Sigmoid colon (tissue), 7 donors: Measurements from ENCODE around the gene MEF2B. TPM values are rescaled to one million over a fixed set of nuclear protein-coding genes. Genes with fewer than 3 reads are reported as not detected.

ENCODE experiments used
- DNase-seq: peaks from one replicate; pipeline ENCODE4 v3.0.0-alpha.2; 2019
- H3K27ac ChIP-seq, 4 donors: fragments of 200-600 bp; sonication (generic); one replicate each; pipeline ENCODE4 v1.5.1; 2016 to 2019; ENCODE audit warnings: mild to moderate bottlenecking in 1 of 4
- H3K27me3 ChIP-seq, 3 donors: fragments of 200-600 bp; sonication (generic); one replicate each; pipeline ENCODE4 v1.5.1; 2019; ENCODE audit warnings: mild to moderate bottlenecking in 1 of 3
- H3K36me3 ChIP-seq, 4 donors: fragments of 200-600 bp; sonication (generic); one replicate each; pipeline ENCODE4 v1.5.1; 2016 to 2019
- H3K4me1 ChIP-seq, 4 donors: fragments of 200-600 bp; sonication (generic); one replicate each; pipeline ENCODE4 v1.5.1; 2017 to 2019
- H3K4me3 ChIP-seq, 4 donors: fragments of 200-600 bp; sonication (generic); one replicate each; pipeline ENCODE4 v1.5.1; 2017 to 2019; ENCODE audit warnings: mild to moderate bottlenecking in 2 of 4, moderate library complexity in 1 of 4
- H3K9me3 ChIP-seq, 4 donors: fragments of 200-600 bp in 3 of 4; sonication (generic) in 3 of 4; one replicate each; pipeline versions ENCODE4 v1.5.1 to v1.6.1; 2013 to 2019
- CTCF ChIP-seq, 4 experiments: fragments of 450-650 bp in 3 of 4; fragments of 200-600 bp in 1 of 4; IDR thresholded peaks; one replicate each; pipeline ENCODE4 v1.5.1; 2016 to 2019; ENCODE audit warnings: antibody characterized with exemption in 4 of 4, mild to moderate bottlenecking in 3 of 4, moderate library complexity in 2 of 4
- EP300 ChIP-seq, 4 donors: sonication (generic); formaldehyde crosslinking; IDR thresholded peaks; one replicate each; pipeline ENCODE4 v1.6.1; 2017; ENCODE audit warnings: antibody characterized with exemption in 4 of 4
- POLR2A ChIP-seq, 2 donors: fragments of 450-650 bp; IDR thresholded peaks; one replicate each; pipeline ENCODE4 v1.6.1; 2016; ENCODE audit warnings: antibody characterized with exemption in 2 of 2, mild to moderate bottlenecking in 2 of 2, moderate library complexity in 2 of 2
- POLR2AphosphoS5 ChIP-seq, 4 donors: sonication (generic); formaldehyde crosslinking; IDR thresholded peaks; one replicate each; pipeline ENCODE4 v1.6.1; 2017; ENCODE audit warnings: antibody characterized with exemption in 4 of 4
- WGBS, 2 donors: extraction: QIAGEN DNeasy Blood & Tissue Kit; methylation state at CpG; one replicate each; pipeline ENCODE4 v1.1.7; 2013; 5-methylcytosine and 5-hydroxymethylcytosine counted together
- intact Hi-C: fragments of 100-400 bp; cut with DNase I; formaldehyde crosslinking; loops from one replicate; pipeline ENCODE4 v1.15.1; 2023
- polyA plus RNA-seq, 3 donors: library from polyadenylated mRNA; stranded (reverse); fragments of 200-250 nt; gene quantifications; one replicate each; pipeline ENCODE4 v1.2.3, GENCODE V29; 2013
- total RNA-seq, 4 donors: library from RNA; depleted of rRNA; stranded (reverse); fragments of >200 nt; gene quantifications; one replicate each; pipeline ENCODE4 v1.1.0, GENCODE V29; 2016
- donor health status: healthy with polysubstance abuse.
- donor health status: Bipolar disorder and iron deficiency.
- donor health status: healthy.

MEF2B gene
- total and polyA plus RNA-seq, 7 donors = 2.2 TPM; not detected in 6

GRCh38 chr19:19098084-19098702 is 71.9 kb downstream of the MEF2B start:
- H3K4me1 ChIP-seq = no peaks in the 10 kb centered on the region
- no peak overlapping the region for H3K4me3 ChIP-seq
- H3K36me3 ChIP-seq = peaks cover 0 to 24% (median 0%) of the 10 kb centered on the region in 4 donors
- H3K27ac ChIP-seq = no peak overlapping the region
- 85 to 93% methylated on average over 9 of the region's 9 CpGs for WGBS, 2 donors
- H3K27me3 ChIP-seq = no peaks in the 10 kb centered on the region
- TF ChIP-seq POLR2AphosphoS5 (IDR thresholded peaks at IDR 0.05) (no peak), CTCF (IDR thresholded peaks at IDR 0.05) (no peak), POLR2A (IDR thresholded peaks at IDR 0.05) (no peak), EP300 (IDR thresholded peaks at IDR 0.05) (no peak)
- H3K9me3 ChIP-seq = no peaks in the 10 kb centered on the region
- intact Hi-C loops = no loop called here
- no peak for DNase-seq

- no peak for TF ChIP-seq POLR2A (IDR thresholded peaks at IDR 0.05)
- TF ChIP-seq CTCF (IDR thresholded peaks at IDR 0.05) = no peak
- no peak for TF ChIP-seq EP300 (IDR thresholded peaks at IDR 0.05)
- no peak for TF ChIP-seq POLR2AphosphoS5 (IDR thresholded peaks at IDR 0.05)
- no peaks in the 10 kb centered on the region for H3K4me1 ChIP-seq
- H3K27ac ChIP-seq = no peak overlapping the region
- 61 to 85% methylated on average over 24 of the region's 24 CpGs for WGBS, 2 donors
- DNase-seq = no peak
- intact Hi-C loops = no loop called here
- peaks cover 0 to 24% (median 0%) of the 10 kb centered on the region in 4 donors for H3K36me3 ChIP-seq
- H3K9me3 ChIP-seq = no peaks in the 10 kb centered on the region
- no peaks in the 10 kb centered on the region for H3K27me3 ChIP-seq
- no peak overlapping the region for H3K4me3 ChIP-seq
Observed at GRCh38 chr19:19096641-19097627, 73.1 kb downstream of the MEF2B start.

GRCh38 chr19:19095691-19096090 is 74.4 kb downstream of the MEF2B start:
- Histone ChIP-seq H3K4me1 (no peaks in the 10 kb centered on the region), H3K4me3 (no peak overlapping the region), H3K27me3 (no peaks in the 10 kb centered on the region), H3K27ac (no peak overlapping the region), H3K9me3 (no peaks in the 10 kb centered on the region), H3K36me3 (peaks cover 0 to 21% (median 0%) of the 10 kb centered on the region in 4 donors)
- intact Hi-C loops = no loop called here
- DNase-seq = no peak
- 84 to 86% methylated on average over 11 of the region's 11 CpGs for WGBS, 2 donors
- TF ChIP-seq EP300 (IDR thresholded peaks at IDR 0.05) (no peak), POLR2A (IDR thresholded peaks at IDR 0.05) (no peak), POLR2AphosphoS5 (IDR thresholded peaks at IDR 0.05) (no peak), CTCF (IDR thresholded peaks at IDR 0.05) (no peak)

Other genes with a start within 250 kb of the MEF2B start
- 10 to 100 TPM; 15.7 to 36.3 (median 31.8) TPM for gene HOMER3, start 229.0 kb downstream of the MEF2B start, total RNA-seq
- 10 to 100 TPM in 1 of 3 donors, 1 to 10 TPM in 2; 6.2 to 22.8 (median 6.6) TPM for gene HOMER3, start 229.0 kb downstream of the MEF2B start, polyA plus RNA-seq
- gene SUGP2, start 136.7 kb downstream of the MEF2B start, total RNA-seq = 10 to 100 TPM; 25.0 to 82.3 (median 33.2) TPM
- 10 to 100 TPM in 1 of 3 donors, 1 to 10 TPM in 2; 7.8 to 45.8 (median 9.0) TPM for gene SUGP2, start 136.7 kb downstream of the MEF2B start, polyA plus RNA-seq
- 10 to 100 TPM; 11.4 to 21.7 (median 13.5) TPM for gene ARMC6, start 136.7 kb downstream of the MEF2B start, total RNA-seq
- gene ARMC6, start 136.7 kb downstream of the MEF2B start, polyA plus RNA-seq = 10 to 100 TPM; 15.6 to 23.5 (median 20.3) TPM
- 1 to 10 TPM; 6.3 to 8.2 (median 7.3) TPM for gene SLC25A42, start 106.3 kb downstream of the MEF2B start, total RNA-seq
- gene SLC25A42, start 106.3 kb downstream of the MEF2B start, polyA plus RNA-seq = 1 to 10 TPM; 2.4 to 9.5 (median 9.0) TPM
- gene TMEM161A, start 31.8 kb downstream of the MEF2B start, total RNA-seq = 10 to 100 TPM; 14.8 to 28.0 (median 18.3) TPM
- 10 to 100 TPM in 1 of 3 donors, 1 to 10 TPM in 2; 3.0 to 22.6 (median 4.4) TPM for gene TMEM161A, start 31.8 kb downstream of the MEF2B start, polyA plus RNA-seq
- 10 to 100 TPM in 3 of 4 donors, 1 to 10 TPM in 1; 9.3 to 16.9 (median 11.9) TPM for gene BORCS8, start 21.9 kb upstream of the MEF2B start, total RNA-seq
- gene BORCS8, start 21.9 kb upstream of the MEF2B start, polyA plus RNA-seq = 10 to 100 TPM; 30.6 to 39.3 (median 37.8) TPM
- gene RFXANK, start 22.0 kb upstream of the MEF2B start, total RNA-seq = 10 to 100 TPM; 34.2 to 56.1 (median 54.9) TPM
- gene RFXANK, start 22.0 kb upstream of the MEF2B start, polyA plus RNA-seq = 10 to 100 TPM; 78.6 to 91.7 (median 87.1) TPM
- 10 to 100 TPM; 11.1 to 23.4 (median 14.7) TPM for gene NR2C2AP, start 33.2 kb upstream of the MEF2B start, total RNA-seq
- 10 to 100 TPM in 2 of 3 donors, 1 to 10 TPM in 1; 8.3 to 25.3 (median 11.4) TPM for gene NR2C2AP, start 33.2 kb upstream of the MEF2B start, polyA plus RNA-seq
- gene NCAN, start 41.7 kb upstream of the MEF2B start, total RNA-seq = under 1 TPM in 1 of 4 donors, not detected in 3; under 0.01 TPM
- under 1 TPM in 2 of 3 donors, not detected in 1; under 0.01 to 0.09 TPM for gene NCAN, start 41.7 kb upstream of the MEF2B start, polyA plus RNA-seq
- 1 to 10 TPM in 2 of 4 donors, not detected in 2; 1.1 TPM for gene TM6SF2, start 103.0 kb upstream of the MEF2B start, total RNA-seq
- 1 to 10 TPM; 1.6 to 5.4 (median 3.0) TPM for gene TM6SF2, start 103.0 kb upstream of the MEF2B start, polyA plus RNA-seq
- 10 to 100 TPM; 28.8 to 51.0 (median 36.8) TPM for gene SUGP1, start 150.2 kb upstream of the MEF2B start, total RNA-seq
- gene SUGP1, start 150.2 kb upstream of the MEF2B start, polyA plus RNA-seq = 10 to 100 TPM; 21.0 to 36.7 (median 29.6) TPM
- gene MAU2, start 150.6 kb upstream of the MEF2B start, total RNA-seq = 10 to 100 TPM; 31.0 to 94.4 (median 44.3) TPM
- 10 to 100 TPM in 2 of 3 donors, 1 to 10 TPM in 1; 7.8 to 33.3 (median 10.2) TPM for gene MAU2, start 150.6 kb upstream of the MEF2B start, polyA plus RNA-seq
- gene GATAD2A, start 235.4 kb upstream of the MEF2B start, total RNA-seq = 100 to 1,000 TPM in 1 of 4 donors, 10 to 100 TPM in 3; 18.5 to 138 (median 25.5) TPM
- 10 to 100 TPM; 23.4 to 50.5 (median 31.0) TPM for gene GATAD2A, start 235.4 kb upstream of the MEF2B start, polyA plus RNA-seq